HG03442 (cell line): ENCODE data around the gene MAP7D1.

Source experiments
- ATAC-seq: cut with Tn5 transposase; IDR thresholded peaks from one replicate; pipeline ENCODE4 v1.9.1; 2021; ENCODE audit warnings: mild to moderate bottlenecking, moderate library complexity; ENCODE audit not compliant: unreplicated experiment

The MAP7D1 gene

DNA sequence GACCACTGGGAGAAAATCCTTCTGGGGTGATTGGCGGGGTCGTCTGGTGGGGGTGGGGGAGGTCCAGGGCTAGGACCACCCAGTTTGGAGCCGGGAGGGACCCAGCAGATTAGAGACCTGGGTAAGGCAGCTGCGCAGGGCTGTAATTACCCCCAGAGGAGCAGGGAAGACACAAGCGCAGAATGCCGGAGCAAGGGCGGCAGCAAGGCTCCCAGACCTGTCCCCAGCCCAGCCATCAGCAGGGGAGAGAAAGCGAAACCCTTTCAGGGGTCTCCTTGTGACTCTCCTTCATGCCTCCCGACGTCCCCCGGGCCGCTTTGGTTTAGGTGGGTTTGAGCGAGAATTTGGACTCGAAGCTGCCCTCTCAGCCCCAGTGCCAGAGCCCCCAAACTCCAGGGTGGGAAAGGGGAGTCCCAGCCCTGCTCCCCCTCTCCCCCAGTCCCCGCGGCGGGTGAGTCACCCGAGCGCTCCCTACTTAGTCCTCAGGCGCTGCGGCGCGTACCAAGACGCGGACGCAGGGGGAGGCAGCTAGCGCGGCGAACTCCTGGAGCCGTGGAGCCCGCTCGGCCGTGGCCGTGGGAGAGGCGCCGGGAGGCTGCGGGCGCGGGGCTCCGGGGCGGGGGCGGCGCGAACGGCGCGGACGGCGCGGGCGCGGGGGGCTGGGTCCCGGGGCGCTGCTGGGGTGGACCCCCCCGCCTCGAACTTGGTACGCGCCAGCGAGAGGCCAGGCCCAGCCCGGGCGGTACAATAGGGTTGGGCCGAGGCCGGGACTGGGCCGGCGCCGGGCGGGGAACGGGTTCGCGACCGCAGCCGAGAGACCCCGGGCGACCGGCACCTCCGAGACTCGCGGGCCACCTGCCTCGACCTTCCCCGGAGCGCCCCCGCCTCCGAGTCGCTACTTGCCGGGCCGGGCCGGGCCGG is at the start of gene MAP7D1:
Gene MAP7D1 (plus strand): TSS at position 753 of the 921 bp plus-strand sequence. CDS start 258 bp downstream, outside the sequence.
- ATAC-seq, result peak; percentile 49

DNA sequence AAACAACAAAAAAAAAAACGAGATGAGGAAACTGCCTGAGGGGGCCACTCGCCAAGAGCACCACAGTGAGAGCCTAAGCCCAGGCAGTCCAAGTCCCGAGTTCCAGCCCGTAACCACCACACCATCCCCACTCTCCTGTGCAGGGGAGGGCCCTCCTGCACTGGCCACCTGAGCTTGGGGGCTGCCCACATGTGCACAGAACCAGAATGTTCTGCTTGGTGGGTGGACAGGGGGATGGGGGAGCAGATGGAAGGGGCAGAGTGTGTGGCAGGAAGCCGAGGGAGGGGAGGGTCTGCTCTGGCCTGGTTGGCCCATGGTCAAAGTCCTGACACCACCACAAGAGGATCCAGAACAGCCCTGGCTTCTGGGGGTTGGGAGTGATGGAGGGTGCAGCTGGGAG is 49.7 kb upstream of the MAP7D1 start:
- no peak for ATAC-seq

DNA sequence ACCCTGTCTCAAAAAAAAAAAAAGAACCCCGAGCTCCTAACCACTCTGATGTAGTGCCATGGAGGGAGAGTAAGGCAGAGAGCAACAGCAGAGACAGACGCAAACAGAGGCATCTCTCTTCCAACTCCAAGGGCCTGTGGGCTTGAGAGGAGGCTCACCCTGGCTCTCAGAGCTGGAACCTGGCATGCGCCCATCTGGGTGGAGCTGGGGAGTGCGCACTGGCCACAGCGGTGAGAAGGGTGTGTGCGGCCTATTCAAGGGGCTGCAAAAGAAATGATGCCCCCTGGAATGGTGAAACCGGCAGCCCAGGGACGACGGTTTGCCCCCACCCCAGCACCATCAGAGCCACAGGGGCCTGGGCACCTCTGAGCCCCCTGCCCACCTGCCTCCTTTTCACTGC is 48.6 kb upstream of the MAP7D1 start:
- no peak for ATAC-seq

DNA sequence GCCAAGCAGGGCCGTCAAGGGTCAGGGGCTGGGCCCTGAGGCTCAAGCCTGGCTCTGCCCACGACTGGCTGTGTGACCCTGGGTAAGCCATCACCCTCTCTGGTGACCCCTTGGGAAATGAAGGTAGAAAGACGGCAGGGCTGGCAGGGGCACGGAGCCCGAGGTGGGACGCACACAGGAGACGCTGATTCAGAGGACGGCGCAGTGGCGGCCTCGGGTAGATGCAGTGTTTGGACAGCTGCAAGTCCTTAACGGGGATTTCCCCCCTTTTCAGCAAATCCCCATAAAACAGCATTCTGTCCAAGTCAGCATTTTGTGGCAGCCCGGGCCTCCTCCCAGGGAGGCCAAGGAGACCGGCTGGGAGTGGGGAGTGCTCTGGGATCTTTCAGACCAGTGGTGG is 47.6 kb upstream of the MAP7D1 start:
- ATAC-seq, result no peak

DNA sequence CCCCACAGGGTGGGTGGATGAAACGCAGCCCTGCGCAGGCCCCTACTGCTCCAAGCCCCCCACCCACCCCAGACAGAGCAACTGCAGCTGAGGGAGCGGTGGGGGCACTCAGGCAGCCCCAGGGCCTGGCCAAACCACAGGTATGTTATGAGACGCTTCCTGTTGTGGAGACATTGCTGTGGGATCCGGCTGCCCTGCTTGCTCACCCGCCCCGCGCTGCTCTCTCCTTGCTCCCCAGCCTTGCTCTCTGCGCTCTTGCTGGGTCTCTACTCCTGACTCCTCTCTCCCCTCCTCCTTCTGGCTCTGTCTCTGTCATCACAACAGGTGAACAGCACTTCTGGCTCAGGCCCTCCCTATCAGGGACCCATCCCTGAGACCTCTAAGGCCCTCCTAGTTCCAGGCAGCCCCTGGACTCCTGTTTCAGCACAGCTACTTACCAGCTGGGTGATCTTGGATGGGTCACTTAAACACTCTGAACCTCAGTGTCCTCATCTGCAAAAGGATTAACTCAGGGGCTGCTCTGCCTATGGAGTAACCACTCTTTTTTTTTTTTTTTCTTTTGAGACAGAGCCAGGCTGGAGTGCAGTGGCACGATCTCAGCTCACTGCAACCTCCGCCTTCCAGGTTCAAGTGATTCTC is 46.8 kb upstream of the MAP7D1 start:
- no peak for ATAC-seq

DNA sequence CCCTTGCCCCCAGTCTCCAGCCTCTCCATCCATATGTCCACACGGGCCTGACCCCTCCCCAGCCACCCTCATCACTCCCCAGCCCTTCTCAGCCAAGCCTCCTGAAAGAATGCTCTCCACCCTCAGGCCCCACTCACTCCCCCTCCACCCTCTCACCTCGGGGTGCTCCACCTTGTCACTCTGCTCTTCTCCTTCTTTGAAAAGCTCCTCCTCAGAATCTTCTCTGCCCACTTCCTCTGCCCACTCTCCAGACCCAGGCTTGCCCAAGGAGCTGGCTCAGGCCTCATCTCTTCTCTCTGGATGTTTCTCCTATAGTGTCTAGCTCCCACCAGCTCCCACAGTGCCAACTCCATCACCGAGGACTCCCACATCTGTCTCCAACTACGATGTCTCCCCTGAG is 44.8 kb upstream of the MAP7D1 start:
- ATAC-seq, result no peak

DNA sequence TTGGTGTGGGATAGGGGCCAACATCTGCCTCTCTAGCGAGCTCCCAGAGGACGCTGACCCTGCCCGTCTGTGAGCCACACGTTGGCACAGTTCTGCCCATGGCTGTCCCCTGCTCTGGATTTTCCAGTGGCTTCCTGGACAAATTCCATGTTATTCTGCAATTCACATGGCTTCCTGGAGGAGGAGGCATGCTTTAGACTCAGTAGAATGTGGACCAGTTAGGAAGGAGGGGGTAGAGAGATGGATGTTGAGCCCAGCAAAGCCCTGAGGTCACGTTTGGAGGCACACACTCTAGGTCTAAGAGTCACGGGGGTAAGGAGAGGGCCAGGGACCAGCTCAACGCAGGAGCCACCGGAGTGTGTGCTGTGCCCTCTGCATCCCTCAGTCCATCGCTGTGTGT is 43.1 kb upstream of the MAP7D1 start:
- ATAC-seq, result no peak

DNA sequence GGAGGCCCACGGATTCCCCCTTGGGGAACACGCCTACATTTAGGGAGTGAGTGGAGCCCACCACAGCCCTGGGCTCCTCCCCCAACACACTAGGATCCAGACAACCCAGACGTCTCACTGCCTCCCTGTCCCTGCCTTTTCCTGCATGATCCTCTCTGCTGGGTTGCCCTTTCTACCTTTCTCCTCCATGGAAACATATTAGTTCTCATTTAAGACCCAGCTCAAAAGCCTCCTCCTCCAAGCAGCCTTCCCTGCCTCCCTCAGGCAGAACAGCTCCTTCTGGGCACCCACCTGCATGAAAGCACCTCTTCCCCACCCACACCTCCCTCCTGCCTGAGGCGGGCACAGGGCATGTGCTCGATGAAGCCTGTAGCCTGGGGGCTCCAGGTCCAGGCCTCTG is 41.6 kb upstream of the MAP7D1 start:
- ATAC-seq, result no peak

DNA sequence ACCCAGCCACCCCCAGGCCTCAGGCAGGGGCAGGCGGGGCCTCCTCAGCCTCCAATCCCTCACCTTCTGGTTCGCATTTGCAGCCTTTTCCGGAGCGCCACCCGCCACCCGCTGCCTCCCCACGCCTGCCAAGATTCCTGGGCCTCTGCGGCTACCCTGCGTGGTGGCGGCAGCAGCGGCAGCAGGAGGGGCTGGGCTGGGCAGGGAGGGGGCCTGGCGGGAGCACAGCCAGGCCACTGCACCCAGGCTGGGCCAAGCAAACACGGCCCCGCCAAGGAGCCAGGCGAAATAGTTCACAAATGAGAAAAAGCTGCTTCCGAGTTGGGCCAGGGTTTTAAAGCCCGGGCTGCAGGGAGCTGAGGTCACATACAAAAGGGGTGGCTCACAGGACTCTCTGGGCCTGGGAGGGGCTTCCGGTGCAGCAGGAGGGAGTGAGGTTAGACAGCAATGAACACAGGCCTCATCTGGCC is 40.7 kb upstream of the MAP7D1 start:
- ATAC-seq, result no peak

DNA sequence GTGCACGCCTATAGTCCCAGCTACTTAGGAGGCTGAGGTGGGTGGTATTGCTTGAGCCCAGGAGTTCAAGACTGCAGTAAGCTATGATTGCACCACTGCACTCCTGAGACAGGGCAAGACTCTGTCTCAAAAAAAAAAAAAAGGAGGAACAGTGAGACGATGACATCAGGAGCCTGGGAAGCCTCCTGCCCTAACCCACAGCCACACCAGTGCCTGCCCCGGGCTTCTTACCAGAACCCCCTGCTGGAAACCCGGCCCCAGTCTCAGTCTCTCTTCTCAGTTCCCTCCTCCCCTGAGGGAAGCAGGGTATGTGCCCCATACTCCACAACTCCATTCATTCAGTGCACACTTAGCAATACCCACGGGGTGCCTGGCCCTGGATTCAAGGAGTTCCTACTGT is 40.0 kb upstream of the MAP7D1 start:
- ATAC-seq, result no peak

DNA sequence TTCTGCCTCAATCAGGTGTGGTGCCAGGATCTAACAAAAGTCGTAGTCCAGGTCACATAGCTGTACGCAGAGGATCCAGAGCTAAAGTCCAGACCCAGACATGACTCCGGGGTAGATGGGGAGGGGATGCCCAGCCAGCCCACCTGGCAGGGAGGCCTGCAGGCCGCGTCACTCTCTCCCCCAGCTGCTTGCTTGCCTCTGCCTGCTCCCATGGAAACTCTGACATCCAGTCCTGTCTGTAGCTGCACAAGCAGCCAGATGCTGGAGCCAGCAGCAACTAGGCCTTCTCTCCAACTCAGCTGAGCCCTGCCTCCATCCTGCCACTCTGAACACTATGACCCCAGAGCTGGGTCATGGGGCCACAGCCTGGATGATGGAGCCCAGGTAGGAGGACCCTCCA is 39.1 kb upstream of the MAP7D1 start:
- ATAC-seq, result no peak

DNA sequence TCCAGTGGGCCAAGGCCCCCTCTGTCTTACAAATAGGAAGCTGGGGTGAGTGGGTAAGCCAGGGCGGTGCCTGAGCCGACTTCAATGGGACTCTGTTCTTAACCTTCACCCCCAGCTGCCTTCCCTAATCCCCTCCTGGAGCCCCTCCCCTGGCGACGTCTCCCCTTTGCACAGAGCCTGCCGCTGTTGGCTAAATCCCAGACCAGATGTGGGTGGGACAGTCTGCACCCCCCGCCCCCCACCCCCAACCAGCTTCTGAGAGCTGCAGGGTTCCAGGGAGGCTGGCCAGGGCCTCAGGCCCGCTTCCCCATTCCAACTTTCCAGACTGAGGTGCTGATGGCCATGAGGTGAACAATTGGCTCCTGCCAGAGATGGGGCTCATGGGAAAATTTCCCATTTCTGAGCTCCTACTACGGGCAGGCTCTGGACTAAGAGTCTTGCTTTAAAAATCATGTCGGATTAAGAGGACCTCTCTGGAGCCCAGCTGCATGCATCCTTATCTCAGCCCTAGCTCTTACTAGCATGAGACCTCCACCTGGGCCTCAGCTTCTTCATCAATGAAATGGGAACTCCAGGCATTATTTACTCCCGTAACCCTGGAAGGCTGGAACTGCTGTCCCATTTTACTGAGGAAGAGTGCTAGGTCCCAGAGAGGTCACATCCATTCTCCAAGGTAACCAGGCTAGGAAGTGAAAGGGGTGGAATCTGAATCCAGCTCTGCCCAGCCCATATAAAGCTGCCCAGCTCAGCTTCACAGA is 37.3 kb upstream of the MAP7D1 start:
- ATAC-seq, result no peak

DNA sequence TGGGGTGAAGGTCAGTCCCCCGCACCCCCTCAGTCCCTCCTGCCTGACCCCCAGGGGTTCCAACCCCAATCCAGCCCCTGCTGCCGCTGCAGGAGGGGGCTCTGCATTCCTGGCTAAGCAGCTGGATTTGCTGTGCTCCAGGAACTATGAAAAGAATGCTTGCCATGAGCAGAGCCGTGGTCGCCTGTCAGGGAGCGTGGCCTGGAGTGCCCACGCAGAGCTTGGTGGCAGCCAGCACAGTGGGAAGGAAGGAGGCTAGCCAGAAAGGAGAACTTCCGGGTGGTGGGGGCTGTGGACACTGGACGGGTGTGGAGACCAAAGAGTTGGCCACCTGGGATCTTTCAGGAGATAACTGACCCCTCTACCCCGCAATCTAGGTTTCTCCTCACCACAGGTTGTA is 36.5 kb upstream of the MAP7D1 start:
- ATAC-seq, result no peak

DNA sequence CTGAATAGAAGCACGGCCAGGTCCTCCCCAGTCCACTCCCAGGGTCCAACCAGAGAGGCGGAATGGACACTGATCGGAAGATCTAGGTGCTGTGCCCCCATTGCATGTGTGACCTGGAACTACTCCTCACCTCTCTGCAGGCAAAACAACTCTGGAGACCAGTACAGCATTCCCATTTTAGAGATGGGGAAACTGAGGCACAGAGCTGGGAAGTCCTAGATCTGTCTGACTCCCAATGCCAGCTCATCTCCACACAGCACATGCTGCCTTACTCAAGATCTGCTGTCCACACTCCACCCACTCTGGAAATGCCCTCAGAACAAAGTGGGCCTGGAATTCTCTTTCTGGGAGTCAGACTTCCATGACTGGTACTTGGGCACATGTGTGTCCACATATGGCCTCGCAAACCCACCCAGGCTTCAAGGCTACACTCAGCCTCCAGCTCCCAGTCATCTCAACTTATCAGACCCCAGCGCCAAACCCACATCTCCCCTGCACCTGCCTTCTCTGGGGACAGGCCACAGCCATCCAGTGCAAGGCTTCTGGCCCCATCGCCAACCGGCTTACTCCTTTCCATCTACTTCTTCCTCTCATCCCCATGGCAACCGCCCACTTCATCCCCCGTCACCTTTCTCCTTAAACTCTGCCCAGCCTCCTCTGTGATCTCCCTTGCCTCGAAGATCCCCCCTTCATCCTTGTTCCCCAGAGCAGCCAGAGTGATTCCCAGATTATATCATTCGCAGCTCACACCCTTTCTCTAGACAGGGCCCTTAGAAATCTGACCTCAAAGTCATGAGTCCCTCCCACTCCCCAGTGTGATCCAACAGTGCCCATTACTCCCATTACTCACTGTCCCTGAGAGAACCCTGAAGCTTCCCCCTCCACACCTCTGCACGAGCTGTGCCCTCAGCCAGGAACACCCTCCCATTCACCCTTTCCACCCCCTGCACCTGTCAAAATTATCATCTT is 33.6 kb upstream of the MAP7D1 start:
- ATAC-seq, result no peak

DNA sequence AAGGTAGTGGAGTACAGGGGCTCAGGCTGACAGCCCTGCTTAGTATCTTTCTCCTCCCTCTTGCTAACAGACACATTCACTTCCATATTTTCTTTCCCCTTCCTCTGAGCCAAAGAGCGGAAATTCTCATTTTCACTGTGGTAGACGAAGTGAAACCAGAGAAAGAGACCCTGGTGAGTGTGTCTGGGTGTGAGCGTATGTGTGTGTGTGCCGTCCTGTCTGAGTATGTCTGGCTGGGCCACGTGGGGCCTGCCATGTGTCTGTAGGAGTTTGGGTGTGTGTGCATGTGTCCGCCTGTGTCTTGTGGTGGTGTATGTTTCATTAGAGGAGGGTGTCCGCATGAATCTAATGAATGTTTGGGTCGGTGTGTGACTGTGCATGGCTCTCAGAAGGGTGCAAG is 32.6 kb upstream of the MAP7D1 start:
- ATAC-seq, result no peak

DNA sequence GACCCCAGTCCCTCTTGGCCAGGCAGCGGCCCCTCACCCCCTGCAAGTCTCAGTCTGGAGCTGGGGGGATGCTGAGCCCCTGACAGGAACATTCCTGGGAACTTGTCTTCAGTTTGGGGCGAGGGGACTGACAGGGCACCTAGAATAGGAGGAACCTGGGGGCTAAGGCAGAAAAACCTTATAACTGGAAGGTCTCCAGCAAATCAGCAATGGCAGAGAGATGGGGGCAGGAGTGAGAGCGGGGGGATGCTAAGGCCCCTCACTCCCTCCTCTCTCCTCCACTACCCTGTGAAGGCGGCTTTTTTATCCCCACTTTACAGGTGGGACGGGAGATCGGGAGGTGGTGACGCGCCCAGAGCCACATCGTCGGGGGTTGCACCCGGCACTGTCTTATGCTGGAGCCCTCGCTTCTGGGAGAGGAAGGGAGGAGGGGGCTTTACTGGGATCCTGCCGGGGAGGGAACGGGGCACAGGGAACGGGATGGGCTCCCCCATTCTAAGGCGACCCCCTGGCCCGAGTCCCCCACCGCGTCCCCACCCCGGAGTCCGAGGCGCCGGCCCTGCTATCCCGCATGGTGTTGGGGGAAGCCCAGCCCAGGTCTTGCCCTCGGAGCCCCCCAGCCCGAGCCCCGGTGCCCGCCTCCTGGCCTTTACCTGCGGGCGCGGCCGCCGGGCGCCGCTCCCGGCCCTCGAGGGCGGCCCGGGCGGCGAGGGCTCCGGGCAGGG is 31.4 kb upstream of the MAP7D1 start:
- no peak for ATAC-seq

DNA sequence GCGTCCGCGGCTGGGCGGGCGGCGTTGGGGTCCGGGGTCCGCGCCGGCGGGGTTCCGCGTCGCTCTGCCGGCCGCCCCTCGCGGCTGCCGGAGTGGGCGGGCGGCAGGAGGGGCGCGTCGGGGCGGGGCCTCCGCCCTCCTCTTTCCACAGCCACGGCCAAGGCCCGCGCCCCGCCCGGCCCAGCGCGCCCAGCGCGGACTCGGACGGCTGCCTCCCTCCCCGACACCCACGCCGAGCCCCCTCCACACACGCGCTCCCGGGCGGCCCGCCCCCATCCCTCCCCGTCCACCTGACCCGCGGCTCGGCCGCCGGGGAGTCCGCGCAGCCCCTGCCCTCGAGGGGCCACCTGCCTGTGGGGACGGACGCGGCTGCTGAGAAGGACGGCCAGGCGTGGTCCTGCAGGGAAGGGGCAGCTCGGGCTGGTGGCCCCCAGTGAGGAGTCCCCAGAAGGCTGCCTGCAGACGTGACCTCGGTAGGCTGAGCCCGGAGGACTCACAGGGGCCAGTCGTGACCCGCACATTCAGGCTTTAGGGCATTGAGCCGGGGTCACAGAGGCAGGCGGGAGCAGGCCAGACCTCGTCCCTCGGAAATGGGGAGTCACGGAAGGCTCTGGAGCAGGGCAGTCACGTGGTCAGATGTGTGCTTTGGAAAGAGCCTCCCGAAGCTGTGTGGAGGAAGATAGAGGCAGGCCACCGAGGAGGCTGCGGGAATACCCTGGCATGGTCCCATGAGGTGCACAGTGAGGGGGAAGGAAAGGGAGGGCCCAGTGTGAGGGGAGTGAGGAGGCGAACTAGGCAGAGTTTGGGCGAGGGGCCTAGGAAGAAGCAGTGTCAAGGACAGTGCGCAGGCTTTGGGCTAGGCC is 30.6 kb upstream of the MAP7D1 start, which contains the start of gene COL8A2:
Gene COL8A2 (minus strand): TSS at position 94 of the 863 bp plus-strand sequence. CDS start 24,980 bp downstream, outside the sequence.
- no peak for ATAC-seq

DNA sequence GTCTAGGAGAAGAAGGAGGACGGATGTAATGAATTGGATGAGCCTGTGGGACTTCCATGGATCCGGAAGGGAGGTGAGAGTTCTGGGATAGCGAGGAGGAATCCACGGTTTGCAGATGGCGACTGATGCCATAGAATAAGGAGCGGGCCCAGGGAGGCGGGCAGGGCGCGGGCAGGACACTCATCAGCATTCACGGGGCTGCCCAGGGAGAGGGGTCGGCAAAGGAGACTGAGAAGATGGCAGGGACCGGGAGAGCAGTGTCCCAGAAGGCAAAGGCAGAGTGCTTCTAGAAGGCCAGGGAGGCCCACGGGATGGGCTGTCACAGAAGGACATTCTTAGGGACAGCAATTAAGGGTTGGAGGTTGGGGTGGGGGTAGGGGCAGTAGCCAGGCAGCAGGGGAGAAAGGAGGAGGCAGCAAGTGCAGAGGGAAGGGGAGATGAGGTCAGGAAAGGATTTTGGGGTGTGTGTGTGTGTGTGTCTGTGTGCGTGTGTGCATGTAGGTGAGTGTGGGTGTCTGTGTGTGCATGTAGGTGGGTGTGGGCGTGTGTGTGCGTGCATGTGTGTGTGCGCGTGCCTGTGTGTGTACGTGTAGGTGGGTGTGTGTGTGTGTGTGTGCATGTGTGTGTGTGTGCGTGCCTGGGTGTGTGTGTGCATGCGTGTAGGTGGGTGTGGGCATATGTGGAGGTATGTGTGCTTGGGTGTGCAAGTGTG is 29.8 kb upstream of the MAP7D1 start:
- no peak for ATAC-seq
